GM12874 (cell line): ENCODE measurements around the gene DVL2.
A peak's percentile ranks its signal among the peaks of the same experiment; 100 is the strongest.

ENCODE experiments used
- TF ChIP-seq, protein P1 (sequence below): IDR thresholded peaks from 2 replicates; pipeline ENCODE4 v1.5.1; 2011; ENCODE audit warnings: low read depth, mild to moderate bottlenecking, control low read depth, low read length, moderate library complexity; ENCODE audit not compliant: insufficient read depth

DVL2 gene

DNA sequence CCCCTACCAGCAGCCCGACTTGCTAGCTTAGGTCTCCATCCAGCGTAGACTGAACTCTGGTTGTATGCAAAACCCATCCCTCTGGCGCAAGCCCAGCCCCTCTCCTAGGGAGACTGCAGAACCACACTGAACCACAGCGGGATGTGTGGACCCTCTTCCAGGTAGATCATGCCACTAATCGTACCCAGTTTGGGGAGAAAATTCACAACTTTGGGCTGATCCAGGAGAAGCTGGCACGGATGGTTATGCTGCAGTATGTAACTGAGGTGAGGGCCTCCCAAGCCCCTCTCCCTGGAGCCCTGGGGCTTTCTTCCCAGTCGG is 11.4 kb downstream of the DVL2 start:
- TF ChIP-seq, protein P1, sequence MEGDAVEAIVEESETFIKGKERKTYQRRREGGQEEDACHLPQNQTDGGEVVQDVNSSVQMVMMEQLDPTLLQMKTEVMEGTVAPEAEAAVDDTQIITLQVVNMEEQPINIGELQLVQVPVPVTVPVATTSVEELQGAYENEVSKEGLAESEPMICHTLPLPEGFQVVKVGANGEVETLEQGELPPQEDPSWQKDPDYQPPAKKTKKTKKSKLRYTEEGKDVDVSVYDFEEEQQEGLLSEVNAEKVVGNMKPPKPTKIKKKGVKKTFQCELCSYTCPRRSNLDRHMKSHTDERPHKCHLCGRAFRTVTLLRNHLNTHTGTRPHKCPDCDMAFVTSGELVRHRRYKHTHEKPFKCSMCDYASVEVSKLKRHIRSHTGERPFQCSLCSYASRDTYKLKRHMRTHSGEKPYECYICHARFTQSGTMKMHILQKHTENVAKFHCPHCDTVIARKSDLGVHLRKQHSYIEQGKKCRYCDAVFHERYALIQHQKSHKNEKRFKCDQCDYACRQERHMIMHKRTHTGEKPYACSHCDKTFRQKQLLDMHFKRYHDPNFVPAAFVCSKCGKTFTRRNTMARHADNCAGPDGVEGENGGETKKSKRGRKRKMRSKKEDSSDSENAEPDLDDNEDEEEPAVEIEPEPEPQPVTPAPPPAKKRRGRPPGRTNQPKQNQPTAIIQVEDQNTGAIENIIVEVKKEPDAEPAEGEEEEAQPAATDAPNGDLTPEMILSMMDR, result no peak

DNA sequence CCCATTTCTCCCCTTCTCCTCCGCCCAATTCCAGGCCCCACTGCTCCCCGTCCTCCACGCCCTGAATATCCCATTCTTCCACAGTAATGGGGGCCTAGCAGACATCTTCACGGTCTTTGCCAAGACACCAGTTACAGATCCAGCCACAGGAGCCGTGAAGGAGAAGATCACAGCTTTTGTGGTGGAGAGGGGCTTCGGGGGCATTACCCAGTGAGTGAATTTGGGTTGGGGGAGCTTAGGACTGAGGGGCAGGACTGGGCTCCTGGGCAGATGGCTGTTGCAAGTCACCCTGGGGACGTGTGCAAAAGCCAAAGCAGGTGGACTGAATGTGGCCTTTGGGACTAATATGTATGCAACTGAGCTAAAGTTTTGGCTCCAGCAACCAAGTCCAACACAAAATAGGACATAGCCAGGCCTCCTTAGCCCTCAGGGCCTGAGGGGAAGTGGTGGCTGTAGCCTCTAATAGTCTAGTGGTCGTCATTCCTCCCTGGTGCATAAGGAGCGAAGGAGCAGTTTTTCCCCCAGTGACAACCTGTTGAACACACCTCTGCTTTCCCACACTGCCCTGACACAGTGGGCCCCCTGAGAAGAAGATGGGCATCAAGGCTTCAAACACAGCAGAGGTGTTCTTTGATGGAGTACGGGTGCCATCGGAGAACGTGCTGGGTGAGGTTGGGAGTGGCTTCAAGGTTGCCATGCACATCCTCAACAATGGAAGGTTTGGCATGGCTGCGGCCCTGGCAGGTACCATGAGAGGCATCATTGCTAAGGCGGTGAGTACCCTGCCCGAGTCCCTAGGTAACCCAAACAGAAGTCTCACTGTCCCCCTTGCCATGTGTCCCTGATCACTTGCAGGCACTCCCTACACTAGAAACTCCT is 12.0 kb downstream of the DVL2 start:
- TF ChIP-seq, protein P1, result no peak

DNA sequence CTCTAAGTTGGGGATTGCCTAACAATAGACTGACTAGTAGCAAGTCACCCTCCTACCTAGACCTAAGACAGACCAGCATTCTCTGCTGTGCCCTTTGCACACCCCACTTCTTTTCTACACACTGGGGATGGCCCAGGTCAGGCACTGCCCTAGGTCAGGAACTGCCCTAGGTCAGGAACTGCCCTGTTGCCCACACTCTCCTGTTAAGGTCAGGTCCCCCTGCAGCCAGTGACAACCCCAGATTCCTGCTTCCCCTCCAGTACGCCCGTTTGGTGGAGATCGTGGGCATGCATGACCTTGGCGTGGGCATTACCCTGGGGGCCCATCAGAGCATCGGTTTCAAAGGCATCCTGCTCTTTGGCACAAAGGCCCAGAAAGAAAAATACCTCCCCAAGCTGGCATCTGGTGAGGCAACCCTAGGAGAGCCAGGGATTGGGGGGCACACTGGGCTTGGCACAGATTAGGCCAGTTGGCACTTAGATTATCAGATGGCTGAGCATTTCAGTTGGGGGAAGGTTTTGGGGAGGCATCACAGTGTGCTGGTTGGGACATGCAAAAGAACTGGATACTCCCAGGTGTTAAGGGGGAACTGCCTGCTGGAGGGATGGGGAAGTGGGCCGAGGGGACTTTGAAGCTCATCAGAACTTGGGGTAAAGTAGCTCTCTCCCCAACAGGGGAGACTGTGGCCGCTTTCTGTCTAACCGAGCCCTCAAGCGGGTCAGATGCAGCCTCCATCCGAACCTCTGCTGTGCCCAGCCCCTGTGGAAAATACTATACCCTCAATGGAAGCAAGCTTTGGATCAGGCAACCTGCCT is 12.8 kb downstream of the DVL2 start:
- TF ChIP-seq, protein P1, result no peak

DNA sequence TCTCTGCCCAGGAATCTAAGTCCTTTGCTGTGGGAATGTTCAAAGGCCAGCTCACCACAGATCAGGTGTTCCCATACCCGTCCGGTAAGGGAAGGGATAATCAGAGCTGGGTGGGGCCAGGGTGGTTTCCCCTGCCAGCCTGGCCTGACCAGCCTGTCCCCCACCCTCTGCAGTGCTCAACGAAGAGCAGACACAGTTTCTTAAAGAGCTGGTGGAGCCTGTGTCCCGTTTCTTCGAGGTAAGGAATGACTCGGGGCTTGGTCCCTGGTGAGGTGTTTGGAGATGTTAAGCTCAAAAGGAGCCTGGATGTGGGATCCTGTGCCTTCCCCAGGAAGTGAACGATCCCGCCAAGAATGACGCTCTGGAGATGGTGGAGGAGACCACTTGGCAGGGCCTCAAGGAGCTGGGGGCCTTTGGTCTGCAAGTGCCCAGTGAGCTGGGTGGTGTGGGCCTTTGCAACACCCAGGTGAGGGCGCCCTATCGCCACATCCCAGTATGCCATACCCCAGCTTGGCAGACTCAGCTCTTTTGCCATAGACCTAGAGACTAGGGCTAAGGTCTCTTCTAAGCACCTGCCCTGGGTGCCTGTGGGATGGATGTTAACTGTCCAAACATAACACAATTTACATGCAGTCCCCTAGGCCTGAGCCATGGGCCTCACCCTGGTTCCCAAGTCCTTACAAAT is 13.6 kb downstream of the DVL2 start:
- TF ChIP-seq, protein P1, result peak; percentile 74

DNA sequence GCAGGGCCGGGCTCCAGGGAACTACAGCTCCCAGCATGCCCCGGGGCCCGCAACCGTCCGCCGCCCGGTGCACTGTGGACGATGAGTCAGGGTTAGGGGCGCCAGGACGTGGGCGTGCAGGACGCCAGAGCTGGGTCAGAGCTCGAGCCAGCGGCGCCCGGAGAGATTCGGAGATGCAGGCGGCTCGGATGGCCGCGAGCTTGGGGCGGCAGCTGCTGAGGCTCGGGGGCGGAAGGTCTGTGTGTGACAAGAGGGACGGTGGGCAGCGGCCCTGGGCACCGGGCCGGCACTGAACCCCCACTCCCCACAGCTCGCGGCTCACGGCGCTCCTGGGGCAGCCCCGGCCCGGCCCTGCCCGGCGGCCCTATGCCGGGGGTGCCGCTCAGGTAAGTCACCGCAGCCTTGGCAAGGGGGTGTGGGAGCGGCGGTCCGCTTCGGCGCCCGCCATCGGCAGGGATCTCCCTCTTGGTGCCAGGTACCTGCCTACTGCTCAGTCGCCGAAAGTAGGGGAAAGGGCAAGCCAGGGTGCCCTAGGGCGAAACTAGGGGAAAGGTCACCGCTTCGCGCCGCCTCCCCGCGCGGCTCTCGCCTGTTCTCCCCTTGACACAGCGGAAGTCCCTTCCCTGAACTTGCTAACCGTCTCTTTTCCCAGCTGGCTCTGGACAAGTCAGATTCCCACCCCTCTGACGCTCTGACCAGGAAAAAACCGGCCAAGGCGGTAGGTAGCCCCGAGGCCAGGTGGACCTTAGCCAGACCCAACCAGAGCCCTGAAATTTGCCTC is 14.3 kb downstream of the DVL2 start, which contains the start of the genes ACADVL and DLG4:
Gene ACADVL, plus strand, starts transcription at position 127 of the 781 bp plus-strand sequence. Its CDS starts 47 bp downstream, at position 174.
Gene DLG4, minus strand, starts transcription at position 25 of the 781 bp plus-strand sequence.
- TF ChIP-seq, protein P1, result no peak

DNA sequence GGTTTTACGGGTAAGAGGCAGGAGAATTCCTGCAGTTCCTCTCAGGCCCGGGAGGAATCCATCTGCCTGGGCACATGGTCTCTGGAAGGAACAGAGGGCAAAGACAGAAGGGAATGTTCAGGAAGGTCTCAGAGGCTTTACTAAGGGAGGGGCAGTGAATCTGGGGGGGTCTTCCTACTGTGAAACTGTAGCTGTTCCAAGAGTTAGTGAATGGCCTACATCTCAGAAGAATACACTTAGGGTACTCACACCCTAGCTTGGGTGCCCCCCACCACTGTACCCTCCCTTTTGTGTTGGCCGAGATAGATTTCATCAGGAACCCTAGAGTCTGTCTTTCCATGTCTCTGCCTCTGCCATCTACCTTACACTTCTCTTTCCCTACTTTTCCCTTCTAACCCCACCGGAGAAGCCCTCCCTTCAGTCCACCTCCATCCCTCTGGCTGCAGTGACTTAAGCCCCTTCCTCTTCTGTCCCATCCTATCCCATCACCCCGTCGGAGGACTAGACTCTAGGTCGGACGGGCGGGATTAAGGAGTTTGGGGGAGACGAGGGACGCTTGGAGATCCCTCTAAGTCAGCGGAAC is 15.0 kb downstream of the DVL2 start:
- TF ChIP-seq, protein P1, result no peak
